GM18520 (cell line): ENCODE measurements around the gene NIPSNAP2.
"Not testable (repeated sequence)": the region's sequence is repeated elsewhere in the genome, so short reads cannot be mapped to it uniquely, and the experiment has no call there.

ENCODE experiments used
- ATAC-seq: cut with Tn5 transposase; IDR thresholded peaks from one replicate; pipeline ENCODE4 v1.9.1; 2021; ENCODE audit not compliant: unreplicated experiment

NIPSNAP2 gene

DNA sequence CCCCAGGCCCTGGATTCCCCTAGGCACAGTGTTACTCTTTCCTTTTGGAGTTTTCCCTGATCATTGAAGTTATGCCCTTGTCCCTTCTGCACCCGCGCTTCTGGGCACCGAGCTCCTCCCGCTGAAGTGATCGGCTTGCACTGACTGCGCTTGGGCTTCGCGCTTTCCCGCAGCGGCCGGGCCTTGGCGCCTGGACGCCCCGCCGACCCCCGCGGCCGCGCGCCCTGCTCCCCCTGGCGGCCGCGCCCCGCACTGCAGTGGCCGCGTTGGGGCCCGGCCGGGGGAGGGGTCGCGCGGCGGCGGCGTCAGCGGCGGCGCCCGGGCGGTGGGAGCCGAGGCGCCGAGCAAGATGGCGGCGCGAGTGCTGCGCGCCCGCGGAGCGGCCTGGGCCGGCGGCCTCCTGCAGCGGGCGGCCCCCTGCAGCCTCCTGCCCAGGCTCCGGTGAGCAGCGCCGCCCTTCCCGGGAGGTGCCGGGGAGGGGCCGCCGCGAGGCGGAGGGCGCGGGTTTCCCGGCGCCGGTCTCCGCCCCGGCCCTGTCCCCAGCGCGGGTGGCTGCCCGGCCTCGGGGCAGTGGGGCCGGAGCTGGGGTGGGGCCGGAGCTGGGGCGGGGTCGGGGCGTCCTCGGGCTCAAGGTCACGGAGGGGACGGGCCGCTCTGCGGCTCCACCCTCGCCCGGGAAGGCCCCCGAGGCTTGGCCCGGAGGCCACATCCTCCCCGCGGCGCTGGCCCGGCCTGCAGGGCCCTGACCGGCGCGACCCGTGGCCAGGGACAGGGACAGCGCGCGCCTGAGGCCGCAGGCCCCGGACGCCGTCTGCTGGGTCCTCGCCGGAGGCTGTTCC is at the start of gene NIPSNAP2:
Gene NIPSNAP2, plus strand, starts transcription at position 325 of the 839 bp plus-strand sequence. Its CDS starts 25 bp downstream, at position 350.
- peak; percentile 84 for ATAC-seq

DNA sequence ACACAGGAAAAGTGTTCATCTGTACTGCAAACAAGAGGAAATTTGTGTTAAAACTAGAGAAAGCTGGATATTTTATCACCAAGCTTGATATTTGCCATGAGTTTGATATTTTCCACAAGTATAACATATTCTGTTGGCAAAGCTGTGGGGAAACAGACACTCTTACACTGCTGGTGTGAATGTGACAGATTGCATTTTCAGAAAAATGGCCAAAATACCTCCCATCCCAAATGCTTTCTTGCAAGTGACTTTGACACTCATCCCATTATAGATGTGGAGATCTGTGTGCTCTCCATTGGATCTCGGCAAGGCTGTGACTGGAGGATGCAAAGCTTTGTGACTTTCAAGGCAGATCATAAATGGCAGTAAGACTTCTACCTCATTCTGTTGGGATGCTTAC is 46.6 kb upstream of the NIPSNAP2 start:
- ATAC-seq: no peak

DNA sequence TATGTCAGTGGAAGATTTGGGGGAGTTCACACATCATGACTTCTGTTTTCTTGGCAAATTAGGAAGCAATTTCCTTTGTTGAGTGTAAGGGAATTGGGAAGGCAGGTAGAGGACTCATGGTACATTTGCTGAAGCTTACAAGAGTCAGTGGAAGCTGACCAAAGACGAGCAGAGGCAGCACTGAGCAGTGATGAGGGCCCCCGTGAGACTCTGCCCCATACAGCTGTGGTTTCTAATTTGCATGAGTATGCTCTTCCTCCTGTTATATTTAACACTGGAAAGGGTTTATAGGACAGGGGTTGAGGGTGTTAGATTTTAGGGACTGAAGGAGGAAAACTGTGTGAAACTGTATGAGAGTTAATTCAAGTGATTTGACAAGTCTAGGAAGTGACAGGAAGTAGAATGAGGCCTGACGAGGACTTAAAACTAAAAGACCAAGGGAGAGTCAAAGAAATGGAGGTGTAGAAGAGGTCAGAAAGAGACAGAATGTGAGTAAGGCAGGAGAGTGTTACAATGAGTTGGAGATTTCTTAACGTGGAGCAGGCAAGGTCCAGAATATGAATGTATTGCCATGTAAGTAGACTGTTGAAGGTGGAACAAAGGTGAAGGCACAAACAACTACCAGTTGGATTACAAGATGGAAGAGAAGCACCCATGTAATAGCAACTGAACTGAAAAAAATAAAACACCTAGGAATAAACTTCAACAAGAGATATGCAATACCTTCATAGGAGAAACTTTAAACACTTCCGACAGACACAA is 36.2 kb upstream of the NIPSNAP2 start:
- no peak for ATAC-seq

DNA sequence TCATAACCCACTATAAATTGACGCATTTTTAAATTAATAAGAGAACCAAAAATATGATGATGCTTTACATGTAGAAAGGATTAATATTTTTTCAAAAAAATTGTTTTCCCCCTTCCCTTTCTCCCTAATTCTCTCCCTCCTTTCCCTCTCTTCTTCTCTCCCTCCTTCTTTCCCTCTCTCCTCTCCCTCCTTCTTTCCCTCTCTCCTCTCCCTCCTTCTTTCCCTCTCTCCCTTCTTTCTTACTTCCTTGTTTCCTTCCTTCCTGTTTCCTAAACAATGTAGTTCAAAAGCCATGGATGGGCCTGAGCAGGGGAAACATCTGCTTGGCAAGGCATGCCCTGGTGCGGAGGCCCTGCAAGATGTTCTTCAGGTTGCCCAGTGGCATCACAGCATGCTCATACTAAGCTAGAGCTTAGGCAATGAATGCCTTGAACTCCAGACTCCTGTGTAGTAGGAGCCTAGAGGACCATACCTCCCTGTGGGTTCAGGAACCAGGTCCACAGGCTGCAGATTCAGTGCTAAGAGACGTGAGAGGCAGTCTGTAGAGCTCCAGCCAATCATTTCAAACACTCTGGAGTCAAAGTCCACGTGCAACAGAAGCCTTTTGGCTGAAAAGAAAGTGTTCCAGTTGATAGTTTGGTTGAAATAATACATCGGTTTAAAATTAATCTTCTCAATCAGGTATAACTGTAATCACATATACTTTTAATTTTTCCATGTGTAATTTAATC is 32.8 kb upstream of the NIPSNAP2 start:
- ATAC-seq: no peak

DNA sequence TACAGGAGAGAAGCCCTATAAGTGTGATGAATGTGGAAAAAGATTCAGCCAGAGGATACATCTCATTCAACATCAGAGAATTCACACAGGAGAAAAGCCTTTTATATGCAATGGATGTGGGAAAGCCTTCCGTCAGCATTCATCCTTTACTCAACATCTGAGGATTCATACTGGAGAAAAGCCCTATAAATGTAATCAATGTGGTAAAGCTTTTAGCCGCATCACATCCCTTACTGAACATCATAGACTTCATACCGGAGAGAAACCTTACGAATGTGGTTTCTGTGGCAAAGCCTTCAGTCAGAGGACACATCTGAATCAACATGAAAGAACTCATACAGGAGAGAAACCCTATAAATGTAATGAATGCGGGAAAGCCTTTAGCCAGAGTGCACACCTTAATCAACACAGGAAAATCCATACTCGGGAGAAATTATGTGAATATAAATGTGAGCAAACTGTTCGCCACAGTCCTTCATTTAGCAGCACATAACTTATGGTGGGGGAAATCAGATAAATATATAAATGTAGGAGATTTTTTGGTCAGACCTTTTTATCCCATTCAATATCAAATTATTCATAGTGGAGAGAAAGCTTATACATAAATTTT is 24.8 kb upstream of the NIPSNAP2 start:
- ATAC-seq: no peak

DNA sequence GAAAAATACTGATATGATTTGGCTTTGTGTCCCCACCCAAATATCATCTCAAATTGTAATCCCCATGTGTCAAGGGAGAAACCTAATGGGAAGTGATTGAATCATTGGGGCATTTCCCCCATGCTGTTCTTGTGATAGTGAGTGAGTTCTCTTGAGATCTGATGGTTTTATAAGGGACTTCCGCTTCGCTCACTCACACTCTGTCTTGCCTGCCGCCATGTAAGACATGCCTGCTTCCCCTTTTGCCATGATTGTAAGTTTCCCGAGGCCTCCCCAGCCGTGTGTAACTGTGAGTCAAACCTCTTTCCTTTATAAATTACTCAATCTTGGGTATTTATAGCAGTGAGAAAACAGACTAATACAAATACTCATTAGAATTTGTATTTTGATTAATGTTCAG is 17.8 kb upstream of the NIPSNAP2 start:
- ATAC-seq: no peak

DNA sequence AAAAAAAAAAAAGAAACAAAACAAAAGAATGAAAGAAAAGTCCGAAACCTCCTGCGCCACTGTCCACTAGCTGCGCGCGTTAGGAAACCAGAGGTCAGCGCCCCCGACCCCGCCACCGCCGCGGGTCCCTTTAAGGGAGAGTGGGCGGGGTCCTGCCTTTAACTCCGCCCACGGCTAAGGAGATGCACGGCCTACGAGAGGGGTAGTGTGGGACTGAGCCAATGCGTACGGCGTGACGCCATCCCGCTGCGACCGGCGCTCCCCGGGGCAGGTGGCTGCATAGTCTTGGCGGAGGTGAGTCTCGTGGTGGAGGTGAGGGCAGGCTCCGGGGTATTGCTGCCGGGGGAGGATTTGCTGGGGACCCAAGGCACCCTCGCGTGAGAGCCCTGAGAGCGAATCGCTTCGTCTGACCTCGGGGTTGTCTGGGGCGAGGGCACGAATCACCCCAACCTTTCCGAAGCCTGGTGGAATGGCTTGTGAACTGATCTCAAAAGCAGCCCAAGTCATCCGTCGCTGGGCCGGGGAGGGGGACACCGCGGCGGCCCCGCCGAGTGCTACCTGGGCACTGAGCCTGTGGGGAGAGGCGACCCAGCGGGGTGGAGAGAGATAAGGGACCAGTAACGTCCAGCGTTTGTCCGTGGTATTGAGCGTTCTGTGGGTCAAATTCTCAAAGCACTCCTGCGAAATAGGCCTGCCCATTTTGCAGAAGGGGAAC is 12.6 kb upstream of the NIPSNAP2 start, which contains the start of gene MRPS17:
Gene MRPS17, plus strand, starts transcription at position 241 of the 715 bp plus-strand sequence. CDS start 1,319 bp downstream, outside the sequence.
- peak; percentile 100 for ATAC-seq

DNA sequence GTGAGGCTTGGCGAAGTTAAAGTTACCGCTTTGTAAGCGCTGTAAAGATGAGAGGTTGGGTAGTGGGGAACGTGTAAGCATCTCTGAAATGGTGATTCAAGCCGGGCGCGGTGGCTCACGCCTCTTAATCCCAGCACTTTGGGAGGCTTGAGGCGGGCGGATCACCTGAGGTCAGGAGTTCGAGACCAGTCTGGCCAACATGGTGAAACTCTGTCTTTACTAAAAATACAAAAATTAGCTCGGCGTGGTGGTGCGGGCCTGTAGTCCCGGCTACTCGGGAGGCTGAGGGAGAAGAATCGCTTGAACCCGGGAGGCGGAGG is 12.1 kb upstream of the NIPSNAP2 start:
- ATAC-seq: not testable (repeated sequence)

DNA sequence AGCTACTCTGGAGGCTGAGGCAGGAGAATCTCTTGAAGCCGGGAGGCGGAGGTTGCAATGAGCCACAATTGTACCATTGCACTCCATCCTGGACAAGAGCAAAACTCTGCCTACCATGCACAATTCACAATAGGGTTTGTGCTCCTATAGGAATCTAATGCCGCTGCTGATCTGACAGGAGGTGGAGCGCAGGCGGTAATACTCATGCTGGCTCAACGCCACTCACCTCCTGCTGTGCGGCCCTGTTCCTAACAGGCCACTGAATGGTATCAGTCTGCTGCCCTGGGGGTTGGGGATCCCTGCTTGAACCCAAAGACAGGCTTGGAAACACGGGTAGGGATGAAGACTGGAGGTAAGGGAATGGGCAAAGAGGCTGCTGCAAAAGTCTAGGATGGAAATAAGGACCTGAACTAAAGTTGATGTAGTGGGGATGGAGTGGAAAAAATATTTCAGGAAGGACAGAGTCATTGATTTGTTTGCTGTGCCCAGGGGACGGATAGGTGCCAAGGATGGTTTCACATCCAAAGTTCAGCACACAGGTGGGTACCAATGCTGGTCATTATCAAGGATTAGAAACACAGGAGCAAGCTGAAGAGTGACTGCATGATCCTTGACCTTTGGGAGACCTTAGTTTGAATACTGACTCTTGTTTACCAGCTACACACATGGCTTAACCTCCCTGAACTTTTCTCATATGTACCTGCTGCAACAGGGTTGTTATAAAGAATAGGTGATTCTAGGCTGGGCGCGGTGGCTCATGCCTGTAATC is 10.5 kb upstream of the NIPSNAP2 start:
- no peak for ATAC-seq

DNA sequence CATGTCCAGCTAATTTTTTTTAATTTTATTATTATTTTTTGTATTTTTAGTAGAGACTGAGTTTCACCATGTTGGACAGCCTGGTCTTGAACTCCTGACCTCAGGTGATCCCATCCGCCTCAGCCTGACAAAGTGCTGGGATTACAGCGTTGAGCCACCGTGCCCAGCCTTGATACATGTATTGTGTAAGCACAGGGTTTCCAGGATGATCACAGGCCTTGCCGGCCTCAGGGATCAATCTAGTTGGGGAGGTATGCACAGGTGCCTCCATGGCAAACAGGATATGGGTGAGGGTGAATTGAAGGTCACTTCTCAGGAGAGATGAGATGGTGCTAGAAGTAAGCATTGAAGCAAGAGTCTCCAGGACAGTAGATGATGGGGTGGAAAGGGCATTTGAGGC is 7.2 kb upstream of the NIPSNAP2 start:
- ATAC-seq: no peak

DNA sequence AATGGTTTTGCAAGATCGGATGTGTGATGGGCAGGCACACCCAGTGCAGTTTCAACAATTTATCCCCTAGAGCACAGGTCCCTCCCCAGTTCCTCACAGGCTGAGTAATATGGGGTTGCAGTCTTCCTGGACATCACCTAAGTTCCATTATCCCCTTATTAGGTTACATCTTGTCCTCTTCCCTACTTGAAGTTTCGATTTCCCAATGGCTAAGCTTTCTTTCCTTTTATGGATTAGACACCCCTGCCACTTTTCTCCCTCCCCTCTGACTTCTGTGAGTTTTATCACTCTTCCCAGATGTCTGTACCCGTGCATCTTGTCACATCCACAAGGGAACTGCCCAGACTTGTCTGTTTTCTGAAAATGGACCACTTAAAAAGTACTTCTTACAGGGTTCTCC is 2.4 kb upstream of the NIPSNAP2 start:
- ATAC-seq: no peak

DNA sequence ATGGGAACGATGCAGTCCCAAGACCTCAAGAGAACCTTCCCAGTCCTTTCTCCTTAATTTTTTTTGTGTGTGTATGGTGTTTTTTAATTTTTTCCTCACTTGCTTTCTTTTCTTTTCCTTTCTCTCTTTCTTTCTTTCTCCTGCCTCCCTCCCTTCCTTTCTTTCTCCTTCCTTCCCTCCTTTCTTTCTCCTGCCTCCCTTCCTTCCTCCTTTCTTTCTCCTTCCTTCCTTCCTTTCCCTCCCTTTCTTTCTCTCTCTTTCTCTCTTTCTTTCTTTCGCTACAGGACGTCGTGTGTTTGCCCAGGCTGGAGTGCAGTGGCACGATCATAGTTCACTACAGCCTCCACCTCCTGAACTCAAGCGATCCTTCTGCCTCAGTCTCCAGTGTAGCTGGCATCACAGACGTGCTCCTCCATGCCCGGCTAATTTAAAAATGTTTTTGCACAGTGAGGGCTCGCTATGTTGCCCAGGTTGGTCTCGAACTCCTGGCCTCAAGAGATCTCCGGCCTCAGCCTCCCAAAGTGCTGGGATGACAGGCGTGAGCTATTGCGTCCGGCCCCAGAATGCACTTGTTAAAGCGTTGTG is 709 bp upstream of the NIPSNAP2 start:
- ATAC-seq: no peak

DNA sequence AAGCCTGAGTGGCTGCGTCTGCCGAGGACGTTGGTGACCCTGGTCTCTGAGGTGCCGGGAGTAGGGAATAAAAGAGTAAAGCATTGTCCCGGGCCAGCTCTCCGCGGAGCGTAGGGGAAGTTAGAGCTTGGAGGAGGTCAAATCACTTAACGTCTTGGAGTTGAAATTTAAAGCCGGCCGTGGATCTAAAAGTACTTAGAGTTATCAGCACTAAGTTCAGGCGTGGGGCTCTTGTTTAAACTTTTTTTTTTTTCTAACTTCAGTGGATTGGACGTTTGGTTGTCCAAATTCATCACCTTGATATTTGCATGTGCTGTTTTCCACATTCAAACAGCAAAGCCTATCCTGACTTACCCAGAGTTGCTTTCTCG is 700 bp downstream of the NIPSNAP2 start:
- no peak for ATAC-seq

DNA sequence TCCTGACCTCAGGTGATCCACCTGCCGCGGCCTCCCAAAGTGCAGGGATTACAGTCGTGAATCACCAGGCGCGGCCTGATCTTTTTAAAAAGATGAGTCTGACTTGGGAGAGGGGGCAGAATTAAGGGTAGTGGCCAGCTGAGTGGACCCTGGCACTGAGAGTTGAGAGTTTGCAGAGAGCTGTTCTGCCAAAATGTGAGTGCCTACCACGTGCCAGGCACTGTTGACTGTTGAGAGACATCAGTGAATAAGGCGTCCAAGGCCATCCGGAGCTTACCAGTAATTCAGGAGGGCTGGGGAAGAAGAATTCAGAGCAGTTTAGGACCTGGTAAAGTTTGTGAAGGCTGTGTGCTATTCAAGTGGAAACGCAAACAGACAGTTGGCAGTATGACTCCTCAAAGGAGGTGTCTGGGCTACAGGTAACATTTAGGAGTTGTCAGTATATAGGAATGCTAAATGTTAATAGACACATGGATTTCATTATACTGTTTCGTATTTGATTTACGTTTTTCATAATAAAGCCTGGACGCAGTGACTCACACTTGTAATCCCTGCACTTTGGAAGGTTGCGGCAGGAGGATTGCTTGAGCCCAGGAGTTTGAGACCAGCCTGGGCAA is 1.5 kb downstream of the NIPSNAP2 start:
- no peak for ATAC-seq

DNA sequence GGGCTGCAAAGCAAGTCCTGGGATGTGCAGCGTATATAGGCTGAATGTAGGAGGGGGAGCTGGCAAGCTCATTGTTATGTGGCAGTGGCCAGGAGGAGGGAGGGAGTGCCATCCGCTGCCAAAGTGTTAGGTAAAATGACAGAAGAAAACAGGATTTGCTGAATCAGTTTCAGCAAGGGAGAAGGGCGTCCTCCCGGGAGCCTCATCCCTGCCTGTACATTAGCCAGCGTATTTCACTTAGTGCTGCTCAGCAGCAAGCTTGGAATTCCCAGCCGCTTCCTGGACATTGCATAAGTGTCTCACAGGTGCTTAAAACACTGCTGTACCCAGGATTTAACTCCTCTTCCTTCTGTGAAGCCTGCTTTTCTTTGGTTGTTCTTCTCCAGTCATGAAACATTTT is 2.5 kb downstream of the NIPSNAP2 start:
- ATAC-seq: no peak

DNA sequence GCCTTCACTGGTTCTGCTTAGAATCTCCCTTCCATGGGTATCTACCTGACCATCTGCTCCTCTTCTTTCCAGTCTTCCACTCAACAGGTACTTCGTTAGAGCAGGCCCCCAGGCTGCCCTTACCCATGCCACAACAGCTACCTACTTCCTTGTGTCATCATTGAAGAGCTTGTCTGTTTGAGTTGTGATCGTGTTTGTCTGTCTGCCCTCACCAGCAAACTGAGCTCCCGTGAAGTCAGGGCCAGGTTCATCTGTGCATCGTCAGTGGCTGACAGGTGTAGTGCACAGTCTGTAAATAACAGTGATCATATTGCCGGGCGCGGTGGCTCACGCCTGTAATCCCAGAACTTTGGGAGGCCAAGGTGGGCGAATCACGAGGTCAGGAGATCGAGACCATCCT is 5.0 kb downstream of the NIPSNAP2 start:
- no peak for ATAC-seq

DNA sequence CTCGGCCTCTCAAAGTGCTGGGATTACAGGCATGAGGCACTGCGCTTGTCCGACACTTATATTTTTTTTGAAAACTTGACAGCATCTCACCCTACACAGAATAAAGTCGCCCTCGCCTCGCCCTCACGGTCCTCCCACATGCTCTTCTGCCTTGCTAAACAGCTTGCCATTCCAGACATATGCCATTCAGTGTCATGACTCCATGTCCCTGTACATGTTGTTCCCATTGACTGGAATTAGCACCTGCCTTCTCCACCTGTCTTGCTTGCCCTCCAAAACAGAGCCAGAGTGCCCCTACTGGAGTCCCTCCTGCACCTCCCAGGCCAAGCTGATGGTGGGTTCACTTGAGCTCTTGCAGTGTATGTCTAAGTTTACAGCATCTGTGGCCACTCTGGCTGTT is 6.2 kb downstream of the NIPSNAP2 start:
- no peak for ATAC-seq

DNA sequence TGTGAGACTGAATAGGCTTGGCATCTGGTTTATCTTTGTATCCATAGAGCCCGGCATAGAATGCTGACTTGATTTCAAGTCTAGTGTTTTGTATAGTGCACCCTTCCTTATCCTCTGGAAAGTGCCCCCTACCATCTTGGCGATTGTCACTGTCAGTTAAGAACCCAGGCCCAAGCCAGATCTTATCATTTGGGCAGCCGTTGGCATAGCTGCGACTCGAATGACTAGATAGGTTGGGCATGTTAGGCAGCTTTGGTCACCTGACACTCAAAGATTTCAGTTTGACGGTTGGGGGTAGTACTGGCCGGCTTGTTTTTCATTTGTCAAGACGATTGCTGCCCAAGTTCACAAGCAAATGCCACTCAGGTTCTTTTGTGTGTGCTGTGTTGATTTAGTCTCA is 6.6 kb downstream of the NIPSNAP2 start:
- no peak for ATAC-seq

DNA sequence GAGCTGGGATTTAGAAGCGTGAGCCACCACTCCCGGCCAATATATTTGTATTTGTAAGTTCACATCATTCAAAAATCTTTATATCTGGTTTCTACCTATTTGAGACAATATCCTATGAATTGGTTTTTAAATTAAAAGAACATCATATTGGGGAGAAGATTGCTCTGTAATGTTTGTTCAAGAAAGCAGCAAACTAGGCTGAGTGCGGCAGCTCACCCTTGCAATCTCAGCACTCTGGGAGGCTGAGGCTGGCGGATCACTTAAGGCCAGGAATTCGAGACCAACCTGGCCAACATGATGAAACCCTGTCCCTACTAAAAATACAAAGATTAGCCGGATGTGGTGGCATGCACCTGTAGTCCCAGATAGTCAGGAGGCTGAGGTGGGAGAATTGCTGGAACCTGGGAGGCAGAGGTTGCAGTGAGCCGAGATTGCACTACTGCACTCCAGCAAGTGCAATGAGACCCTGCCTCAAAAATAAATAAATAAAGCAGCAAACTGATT is 9.4 kb downstream of the NIPSNAP2 start:
- no peak for ATAC-seq
